Measurements from ENCODE around the gene ACTN2. TPM values are rescaled to one million over a fixed set of nuclear protein-coding genes. Genes with fewer than 3 reads are reported as not detected.

Gene ACTN2
- total RNA-seq, 1 donor from 2014 or later = 2,454 TPM

GRCh38 chr1:236702791-236703394 lies 16.6 kb downstream of the ACTN2 start:
- no peak for DNase-seq
- Histone ChIP-seq H3K9me3 (replicated peaks) (no peaks in the 10 kb centered on the region), H3K4me3 (peak overlapping the region; percentile 54), H3K27me3 (ENCODE audit: low read depth) (no peaks in the 10 kb centered on the region), H3K4me1 (peaks cover 77% of the 10 kb centered on the region), H3K27ac (replicated peaks) (peak overlapping the region; percentile 83), H3K36me3 (no peaks in the 10 kb centered on the region)
- intact Hi-C loops (cut with micrococcal nuclease) = no loop called here
- TF ChIP-seq CTCF (IDR thresholded peaks at IDR 0.05; ENCODE audit: borderline replicate concordance) = no peak

GRCh38 chr1:236705771-236706170 lies 19.5 kb downstream of the ACTN2 start:
- peak overlapping the region; percentile 54 for H3K4me3 ChIP-seq
- intact Hi-C loops (cut with micrococcal nuclease) = no loop called here
- H3K27ac ChIP-seq (replicated peaks) = peak overlapping the region; percentile 83
- H3K9me3 ChIP-seq (replicated peaks) = no peaks in the 10 kb centered on the region
- no peaks in the 10 kb centered on the region for H3K36me3 ChIP-seq
- no peak for DNase-seq
- no peaks in the 10 kb centered on the region for H3K27me3 ChIP-seq (ENCODE audit: low read depth)
- TF ChIP-seq CTCF (IDR thresholded peaks at IDR 0.05; ENCODE audit: borderline replicate concordance) = no peak
- peaks cover 76% of the 10 kb centered on the region for H3K4me1 ChIP-seq

- no peaks in the 10 kb centered on the region for H3K36me3 ChIP-seq
- no peak overlapping the region for H3K4me3 ChIP-seq
- peak overlapping the region; percentile 60 for H3K27ac ChIP-seq (replicated peaks)
- TF ChIP-seq CTCF (IDR thresholded peaks at IDR 0.05; ENCODE audit: borderline replicate concordance) = no peak
- no peak for DNase-seq
- intact Hi-C loops (cut with micrococcal nuclease) = no loop called here
- H3K27me3 ChIP-seq (ENCODE audit: low read depth) = no peaks in the 10 kb centered on the region
- H3K9me3 ChIP-seq (replicated peaks) = no peaks in the 10 kb centered on the region
- H3K4me1 ChIP-seq = peaks cover 79% of the 10 kb centered on the region
Observed at GRCh38 chr1:236706183-236706582, 19.9 kb downstream of the ACTN2 start.

GRCh38 chr1:236710328-236710892 lies 24.1 kb downstream of the ACTN2 start:
- intact Hi-C loops (cut with micrococcal nuclease) = no loop called here
- Histone ChIP-seq H3K4me1 (peaks cover 62% of the 10 kb centered on the region), H3K27ac (replicated peaks) (peak overlapping the region; percentile 48)

GRCh38 chr1:236716160-236716559 lies 29.9 kb downstream of the ACTN2 start:
- Histone ChIP-seq H3K27ac (replicated peaks) (peak overlapping the region; percentile 72), H3K27me3 (ENCODE audit: low read depth) (no peaks in the 10 kb centered on the region), H3K9me3 (replicated peaks) (no peaks in the 10 kb centered on the region), H3K4me1 (peaks cover 65% of the 10 kb centered on the region), H3K4me3 (peak overlapping the region; percentile 27), H3K36me3 (peaks cover 22% of the 10 kb centered on the region)
- intact Hi-C loops (cut with micrococcal nuclease) = no loop called here
- DNase-seq = no peak
- no peak for TF ChIP-seq CTCF (IDR thresholded peaks at IDR 0.05; ENCODE audit: borderline replicate concordance)

More at GRCh38 chr1:236710328-236710892, 24.1 kb downstream of the ACTN2 start:
- Histone ChIP-seq H3K4me3 (no peak overlapping the region), H3K27me3 (ENCODE audit: low read depth) (no peaks in the 10 kb centered on the region), H3K36me3 (no peaks in the 10 kb centered on the region), H3K9me3 (replicated peaks) (no peaks in the 10 kb centered on the region)
- TF ChIP-seq CTCF (IDR thresholded peaks at IDR 0.05; ENCODE audit: borderline replicate concordance) = no peak
- no peak for DNase-seq

Measured in left ventricle myocardium inferior (tissue), 1 donor.